RWPE1 (cell line): Measurements from ENCODE around the gene TUT1.

Experiments
- CTCF ChIA-PET: fragments of 350-600 bp; sonication (Branson Sonifier 250); formaldehyde crosslinking; extraction: SDS; loops from one replicate; lab custom pipeline; 2021; lab: Yijun Ruan, JAX
- POLR2A ChIA-PET: fragments of 400-600 bp; formaldehyde crosslinking; extraction: SDS; loops from one replicate; lab custom pipeline; 2020; ENCODE audit warnings: antibody characterized with exemption; ENCODE audit not compliant: low non-redundant PET; lab: Yijun Ruan, JAX
- DNase-seq: peaks from one replicate; pipeline ENCODE4 v3.0.0; 2012; ENCODE audit warnings: low spot score
- H3K27ac ChIP-seq: fragments of 450-650 bp; 2 replicates; pipeline ENCODE4 v1.5.1; 2017
- CTCF ChIP-seq: fragments of 450-650 bp; conservative IDR thresholded peaks from 2 replicates; pipeline ENCODE4 v1.5.1; 2017; ENCODE audit warnings: low read depth, mild to moderate bottlenecking

The TUT1 gene

GRCh38 chr11:62580959-62581715 is 10.2 kb downstream of the TUT1 start:
- peak overlapping the region; percentile 13; the same call in 1 of the 2 replicates for H3K27ac ChIP-seq
- no peak for TF ChIP-seq CTCF
- ChIA-PET CTCF (no interaction called here), POLR2A (interaction anchor here (0.6 to 0.7 kb wide), 2 partner anchors 11 to 73 kb away, joined by 4 to 10 read pairs; partner anchors contain the start of gene TUT1)
- DNase-seq, result no peak

- TF ChIP-seq CTCF, result no peak
- DNase-seq, result no peak
- no peak overlapping the region for H3K27ac ChIP-seq
- ChIA-PET POLR2A (interaction anchor here (0.7 kb wide), 1 partner anchor 20 kb away, joined by 3 read pairs; no protein-coding TSS in a partner anchor), CTCF (no interaction called here)
These were observed 12.1 kb downstream of the TUT1 start for GRCh38 chr11:62579252-62579651.

- no peak for TF ChIP-seq CTCF
- DNase-seq, result no peak
- ChIA-PET CTCF (interaction anchor here (0.7 kb wide), 1 partner anchor 36 kb away, joined by 3 read pairs; no protein-coding TSS in a partner anchor), POLR2A (interaction anchor here (0.8 kb wide), 1 partner anchor 51 kb away, joined by 9 read pairs; no protein-coding TSS in a partner anchor)
- H3K27ac ChIP-seq, result peak overlapping the region; percentile 86
These were observed 12.8 kb downstream of the TUT1 start for GRCh38 chr11:62578541-62578940.

GRCh38 chr11:62577046-62577714 is 14.1 kb downstream of the TUT1 start:
- CTCF ChIA-PET, result no interaction called here
- POLR2A ChIA-PET, result no interaction called here
- H3K27ac ChIP-seq, result peak overlapping the region; percentile 86

GRCh38 chr11:62575837-62576236 is 15.5 kb downstream of the TUT1 start:
- no peak for DNase-seq
- H3K27ac ChIP-seq, result peak overlapping the region; percentile 86
- ChIA-PET CTCF (no interaction called here), POLR2A (no interaction called here)
- TF ChIP-seq CTCF, result no peak

More at GRCh38 chr11:62577046-62577714, 14.1 kb downstream of the TUT1 start:
- DNase-seq, result no peak
- TF ChIP-seq CTCF, result no peak

GRCh38 chr11:62575156-62575555 is 16.2 kb downstream of the TUT1 start:
- no peak for DNase-seq
- no peak for TF ChIP-seq CTCF
- CTCF ChIA-PET, result no interaction called here
- H3K27ac ChIP-seq, result peak overlapping the region; percentile 86
- POLR2A ChIA-PET, result interaction anchor here (1.9 kb wide), 1 partner anchor 17 kb away, joined by 12 read pairs; the partner anchor contains the start of gene TUT1
